NCI-H1694 treated with DMSO at 0.1 percent for 48 hours (cell line): Measurements from ENCODE around the gene SIX3.

Experiments
- DNase-seq: peaks from one replicate; lab custom pipeline; 2025; lab: John Stamatoyannopoulos, UW

SIX3 gene

GRCh38 chr2:44943693-44944101, 2.2 kb downstream of the SIX3 start:
- DNase-seq = no peak

- DNase-seq = no peak
Measured at GRCh38 chr2:44944102-44944951, 2.8 kb downstream of the SIX3 start.

- no peak for DNase-seq
Measured at GRCh38 chr2:44944952-44945612, 3.6 kb downstream of the SIX3 start.

- DNase-seq = no peak
Measured at GRCh38 chr2:44945676-44946371, 4.3 kb downstream of the SIX3 start.

- no peak for DNase-seq
Measured at GRCh38 chr2:44946372-44947027, 5.0 kb downstream of the SIX3 start.

- no peak for DNase-seq
Measured at GRCh38 chr2:44947028-44947375, 5.5 kb downstream of the SIX3 start.

- no peak for DNase-seq
Measured at GRCh38 chr2:44948565-44949328, 7.2 kb downstream of the SIX3 start.

GRCh38 chr2:44949329-44950151, 8.0 kb downstream of the SIX3 start:
- DNase-seq = no peak

- DNase-seq = no peak
Measured at GRCh38 chr2:44950646-44951045, 9.1 kb downstream of the SIX3 start.

- DNase-seq = no peak
Measured at GRCh38 chr2:44951124-44951523, 9.6 kb downstream of the SIX3 start.

- DNase-seq = no peak
Measured at GRCh38 chr2:44951714-44952113, 10.2 kb downstream of the SIX3 start.

- DNase-seq = peak; percentile 21
Measured at GRCh38 chr2:44952143-44952805, 10.8 kb downstream of the SIX3 start.

GRCh38 chr2:44952806-44953498, 11.4 kb downstream of the SIX3 start:
- no peak for DNase-seq

GRCh38 chr2:44953499-44953883, 12.0 kb downstream of the SIX3 start:
- DNase-seq = no peak

- DNase-seq = no peak
Measured at GRCh38 chr2:44954447-44954888, 13.0 kb downstream of the SIX3 start.

GRCh38 chr2:44954889-44955592, 13.5 kb downstream of the SIX3 start:
- no peak for DNase-seq

GRCh38 chr2:44955593-44956392, 14.3 kb downstream of the SIX3 start:
- peak; percentile 29 for DNase-seq

GRCh38 chr2:44956843-44957242, 15.3 kb downstream of the SIX3 start:
- peak; percentile 17 for DNase-seq
